HepG2 (cell line): ENCODE data around the gene WNT7B. TPM values are rescaled to one million over a fixed set of nuclear protein-coding genes. Genes with fewer than 3 reads are reported as not detected.

ENCODE experiments used
- ATAC-seq: fragments of 200-7000 bp; cut with Tn5 transposase; 3 replicates; pipeline ENCODE4 v1.9.1; 2020; ENCODE audit warnings: mild to moderate bottlenecking, moderate library complexity
- BruUV-seq: library from RNA; stranded (reverse); fragments of 400-500 nt; replicated peaks from 2 replicates; lab custom pipeline; 2021; lab: Mats Ljungman, UMichigan
- CTCF ChIA-PET: fragments of 300-600 bp; formaldehyde crosslinking; extraction: SDS; loops from one replicate; lab custom pipeline; 2021; ENCODE audit warnings: low total read pairs, inconsistent platforms, low intra/inter-chr PET ratio; lab: Yijun Ruan, JAX
- POLR2A ChIA-PET: fragments of 350-600 bp; sonication (Branson Sonifier 250); formaldehyde crosslinking; loops from one replicate; lab custom pipeline; 2020; ENCODE audit warnings: antibody characterized with exemption, inconsistent platforms; lab: Yijun Ruan, JAX
- DNase-seq: peaks from one replicate; pipeline ENCODE4 v3.0.0-alpha.2; 2015; ENCODE audit warnings: low spot score
- FAIRE-seq: peaks from 3 replicates; lab custom pipeline; 2011; peaks lifted over from hg19 to GRCh38; lab: Jason Lieb, UNC
- H2AFZ ChIP-seq: one replicate; pipeline ENCODE4 v1.6.1; 2011; ENCODE audit warnings: low read length, inconsistent platforms
- H3K27ac ChIP-seq: fragments of 300-600 bp; 3 replicates; pipeline ENCODE4 v1.8.0; 2011; ENCODE audit warnings: mixed run types, mild to moderate bottlenecking, mixed read lengths, low read length, inconsistent platforms; ENCODE audit not compliant: insufficient read depth; ENCODE audit errors: extremely low read length
- H3K27me3 ChIP-seq, 2 experiments: fragments of 200-600 bp in 1 of 2; 2 replicates in 1 of 2; 3 replicates in 1 of 2; pipeline versions ENCODE4 v1.6.0 to v1.8.0; 2011; ENCODE audit warnings: low read length in 2 of 2, mild to moderate bottlenecking in 2 of 2, moderate library complexity in 2 of 2, inconsistent platforms in 1 of 2; ENCODE audit not compliant: insufficient read depth in 2 of 2, control insufficient read depth in 1 of 2
- H3K36me3 ChIP-seq, 2 experiments: fragments of 200-600 bp in 1 of 2; replicated peaks in 1 of 2; 2 replicates in 1 of 2; 3 replicates in 1 of 2; pipeline versions ENCODE4 v1.5.1 to v1.8.0; 2011; ENCODE audit warnings: low read length in 2 of 2, inconsistent platforms in 1 of 2; ENCODE audit not compliant: insufficient read depth in 2 of 2, control insufficient read depth in 1 of 2
- H3K4me1 ChIP-seq: 2 replicates; pipeline ENCODE4 v1.5.1; 2012; ENCODE audit warnings: low read length, inconsistent platforms; ENCODE audit not compliant: insufficient read depth
- H3K4me2 ChIP-seq: 2 replicates; pipeline ENCODE4 v1.6.0; 2011; ENCODE audit warnings: low read depth, low read length, inconsistent platforms
- H3K4me3 ChIP-seq, 3 experiments: fragments of 200-600 bp in 1 of 3; sonication (generic), shearing (Covaris generic) in 1 of 3; replicated peaks in 1 of 3; 2 replicates each; pipeline ENCODE4 v1.5.1; 2011 to 2016; ENCODE audit warnings: low read length in 3 of 3, inconsistent platforms in 2 of 3, low read depth in 2 of 3, mild to moderate bottlenecking in 2 of 3, control low read depth in 1 of 3, mixed read lengths in 1 of 3; ENCODE audit not compliant: insufficient read depth in 1 of 3
- H3K79me2 ChIP-seq: one replicate; pipeline ENCODE4 v1.6.1; 2011; ENCODE audit warnings: low read length, inconsistent platforms; ENCODE audit not compliant: insufficient read depth
- H3K9ac ChIP-seq: 2 replicates; pipeline ENCODE4 v1.6.0; 2011; ENCODE audit warnings: mild to moderate bottlenecking, low read depth, low read length, inconsistent platforms; ENCODE audit not compliant: insufficient read depth
- H3K9me3 ChIP-seq: 2 replicates; pipeline ENCODE4 v1.5.1; 2012; ENCODE audit warnings: mild to moderate bottlenecking, low read length
- H4K20me1 ChIP-seq: 2 replicates; pipeline ENCODE4 v1.6.0; 2011; ENCODE audit warnings: inconsistent platforms, mild to moderate bottlenecking, low read length, moderate library complexity; ENCODE audit not compliant: insufficient read depth
- ADNP ChIP-seq: sonication (generic); formaldehyde crosslinking; IDR thresholded peaks from 2 replicates; pipeline ENCODE4 v1.4.0; 2020; ENCODE audit warnings: missing genetic modification reagents
- AKNA ChIP-seq: sonication (generic); formaldehyde crosslinking; IDR thresholded peaks from 2 replicates; pipeline ENCODE4 v1.4.0; 2020; ENCODE audit warnings: missing genetic modification reagents, borderline replicate concordance
- BATF2 ChIP-seq: sonication (generic); formaldehyde crosslinking; IDR thresholded peaks from 2 replicates; pipeline ENCODE4 v1.8.0; 2022; ENCODE audit warnings: mild to moderate bottlenecking, missing genetic modification reagents, moderate library complexity
- DNMT3B ChIP-seq: conservative IDR thresholded peaks from 2 replicates; pipeline ENCODE4 v1.6.1; 2016; ENCODE audit warnings: missing biosample characterization, control low read depth
- FOXJ3 ChIP-seq: sonication (generic); formaldehyde crosslinking; IDR thresholded peaks from 2 replicates; pipeline ENCODE4 v1.4.0; 2020; ENCODE audit warnings: missing genetic modification reagents, mild to moderate bottlenecking, borderline replicate concordance
- JDP2 ChIP-seq: sonication (generic); formaldehyde crosslinking; IDR thresholded peaks from 2 replicates; pipeline ENCODE4 v1.8.1; 2022; ENCODE audit warnings: missing genetic modification reagents, borderline replicate concordance
- MATR3 ChIP-seq: sonication (generic); formaldehyde crosslinking; IDR thresholded peaks from 2 replicates; pipeline ENCODE4 v1.4.0; 2020; ENCODE audit warnings: missing genetic modification reagents
- POGK ChIP-seq: sonication (generic); formaldehyde crosslinking; conservative IDR thresholded peaks from 2 replicates; pipeline ENCODE4 v1.8.0; 2022; ENCODE audit warnings: mild to moderate bottlenecking, moderate library complexity, missing genetic modification reagents
- RELA ChIP-seq: sonication (generic); formaldehyde crosslinking; IDR thresholded peaks from 2 replicates; pipeline ENCODE4 v1.4.0; 2020; ENCODE audit warnings: missing genetic modification reagents
- SP140L ChIP-seq: sonication (generic); formaldehyde crosslinking; IDR thresholded peaks from 2 replicates; pipeline ENCODE4 v1.4.0; 2020; ENCODE audit warnings: missing genetic modification reagents, borderline replicate concordance
- ZNF230 ChIP-seq: sonication (generic); formaldehyde crosslinking; IDR thresholded peaks from 2 replicates; pipeline ENCODE4 v1.4.0; 2020; ENCODE audit warnings: mild to moderate bottlenecking, missing genetic modification reagents
- ZNF589 ChIP-seq: sonication (generic); formaldehyde crosslinking; conservative IDR thresholded peaks from 2 replicates; pipeline ENCODE4 v1.8.0; 2022; ENCODE audit warnings: mild to moderate bottlenecking, moderate library complexity, missing genetic modification reagents
- ZNF672 ChIP-seq: sonication (generic); formaldehyde crosslinking; IDR thresholded peaks from 2 replicates; pipeline ENCODE4 v1.8.1; 2022; ENCODE audit warnings: missing genetic modification reagents
- WGBS: methylation state at CpG from one replicate; pipeline ENCODE4 v1.1.6; 2017; ENCODE audit warnings: low lambda C conversion rate; 5-methylcytosine and 5-hydroxymethylcytosine counted together
- in situ Hi-C: cut with HindIII; loops from 2 replicates; pipeline ENCODE4 v1.10.0; 2017; ENCODE audit warnings: low pct_unique_long_range_greater_than_20kb; ENCODE audit not compliant: extremely low pct_ligation_motif_present
- intact Hi-C: fragments of 100-400 bp; cut with micrococcal nuclease; formaldehyde crosslinking; loops from one replicate; pipeline ENCODE4 v1.10.0; 2022; ENCODE audit not compliant: unreplicated experiment
- polyA plus RNA-seq, 8 experiments: library from polyadenylated mRNA; depleted of rRNA in 3 of 8; stranded (reverse) in 7 of 8; unstranded in 1 of 8; fragments of >200 nt; fragmentation: Illumina TruSeq in 4 of 8; extraction: Trizol in 4 of 8; gene quantifications; 2 replicates each; pipeline versions ENCODE4 v1.2.1 to v1.2.3, GENCODE V29; 2011 to 2016; ENCODE audit warnings: low read depth in 4 of 8, missing spikeins in 1 of 8, mixed read lengths in 1 of 8; ENCODE audit not compliant: insufficient read depth in 1 of 8
- total RNA-seq, 5 experiments: library from RNA; depleted of rRNA; stranded (reverse); fragments of >200 nt; fragmentation: Illumina TruSeq; extraction: Trizol; gene quantifications; 2 replicates each; pipeline ENCODE4 v1.2.3, GENCODE V29; 2016; ENCODE audit warnings: low read depth in 1 of 5
- TF ChIP-seq, protein P1 (sequence below): sonication (generic); formaldehyde crosslinking; IDR thresholded peaks from 2 replicates; pipeline ENCODE4 v1.5.0; 2020; ENCODE audit warnings: mild to moderate bottlenecking, missing genetic modification reagents, moderate library complexity

WNT7B gene
- total and polyA plus RNA-seq, 2 of the 13 experiments (the other 11 are each of a cell fraction or from before 2014, with no cell fraction given) = 0.09 TPM; not detected in 1

- TF ChIP-seq AKNA (CRISPR knock-in tag) (no peak), ZNF672 (CRISPR knock-in tag) (no peak)
These were observed 12.6 kb downstream of the WNT7B start (continued) for GRCh38 chr22:45964372-45964771.

DNA sequence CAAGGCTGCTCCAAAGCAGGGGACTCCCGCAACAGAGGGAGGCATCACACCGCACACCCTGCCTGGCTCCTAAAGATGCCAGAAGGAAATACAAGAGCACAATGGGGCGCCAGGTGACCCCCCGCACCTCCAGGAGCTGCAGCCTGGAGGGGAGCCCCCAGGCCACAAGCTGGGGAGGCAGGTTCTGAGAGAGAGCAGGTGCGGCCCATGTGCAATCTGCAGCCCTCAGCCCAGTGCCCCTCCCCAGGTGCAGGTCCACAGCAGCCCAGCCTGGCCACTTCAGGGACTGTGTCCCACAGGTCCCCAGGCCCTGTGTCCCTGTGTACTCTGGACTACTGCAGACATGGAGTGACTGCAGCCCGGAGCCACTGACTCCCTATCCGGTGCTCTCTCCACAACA, 13.1 kb downstream of the WNT7B start:
- Histone ChIP-seq H3K4me1 (peaks cover 30% of the 10 kb centered on the region), H3K4me2 (no peak overlapping the region), H3K36me3 (no peaks in the 10 kb centered on the region), H3K9ac (no peak overlapping the region), H3K27ac (no peak overlapping the region), H3K79me2 (no peaks in the 10 kb centered on the region), H4K20me1 (no peaks in the 10 kb centered on the region), H3K4me3 (no peak overlapping the region), H3K27me3 (peaks cover 21 to 74% of the 10 kb centered on the region in 2 experiments), H3K9me3 (no peaks in the 10 kb centered on the region), H2AFZ (no peak overlapping the region)
- no peak for ATAC-seq
- intact Hi-C loops = no loop called here
- DNase-seq = no peak
- TF ChIP-seq ZNF230 (no peak), BATF2 (CRISPR knock-in tag) (no peak), DNMT3B (CRISPR knock-in tag) (no peak), POGK (CRISPR knock-in tag) (no peak), JDP2 (no peak), ADNP (no peak), SP140L (CRISPR knock-in tag) (no peak), FOXJ3 (CRISPR knock-in tag) (no peak), RELA (CRISPR knock-in tag) (no peak), ZNF589 (CRISPR knock-in tag) (no peak), MATR3 (CRISPR knock-in tag) (no peak)
- TF ChIP-seq, protein P1, sequence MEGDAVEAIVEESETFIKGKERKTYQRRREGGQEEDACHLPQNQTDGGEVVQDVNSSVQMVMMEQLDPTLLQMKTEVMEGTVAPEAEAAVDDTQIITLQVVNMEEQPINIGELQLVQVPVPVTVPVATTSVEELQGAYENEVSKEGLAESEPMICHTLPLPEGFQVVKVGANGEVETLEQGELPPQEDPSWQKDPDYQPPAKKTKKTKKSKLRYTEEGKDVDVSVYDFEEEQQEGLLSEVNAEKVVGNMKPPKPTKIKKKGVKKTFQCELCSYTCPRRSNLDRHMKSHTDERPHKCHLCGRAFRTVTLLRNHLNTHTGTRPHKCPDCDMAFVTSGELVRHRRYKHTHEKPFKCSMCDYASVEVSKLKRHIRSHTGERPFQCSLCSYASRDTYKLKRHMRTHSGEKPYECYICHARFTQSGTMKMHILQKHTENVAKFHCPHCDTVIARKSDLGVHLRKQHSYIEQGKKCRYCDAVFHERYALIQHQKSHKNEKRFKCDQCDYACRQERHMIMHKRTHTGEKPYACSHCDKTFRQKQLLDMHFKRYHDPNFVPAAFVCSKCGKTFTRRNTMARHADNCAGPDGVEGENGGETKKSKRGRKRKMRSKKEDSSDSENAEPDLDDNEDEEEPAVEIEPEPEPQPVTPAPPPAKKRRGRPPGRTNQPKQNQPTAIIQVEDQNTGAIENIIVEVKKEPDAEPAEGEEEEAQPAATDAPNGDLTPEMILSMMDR = no peak
- in situ Hi-C loops = no loop called here
- WGBS = 26% methylated on average over 4 of the region's 7 CpGs
- ChIA-PET CTCF (no interaction called here), POLR2A (no interaction called here)
- BruUV-seq = no TSS peak
- no peak for FAIRE-seq
